Stimulated activated CD4-positive, alpha-beta T cell treated with anti-CD3 and anti-CD28 coated beads, Interleukin-4, amount 100 ng/mL, for 1 hour (primary cell): Measurements from ENCODE around the gene TLR8.
"Not testable (repeated sequence)": the region's sequence is repeated elsewhere in the genome, so short reads cannot be mapped to it uniquely, and the experiment has no call there.

Source experiments
- DNase-seq: peaks from one replicate; pipeline ENCODE4 v3.0.0-alpha.2; 2020

Gene TLR8

GRCh38 chrX:12947545-12948235, 41.3 kb downstream of the TLR8 start:
- DNase-seq = no peak

GRCh38 chrX:12948495-12948894, 42.1 kb downstream of the TLR8 start:
- no peak for DNase-seq

GRCh38 chrX:12949205-12949926, 42.9 kb downstream of the TLR8 start:
- DNase-seq = no peak

GRCh38 chrX:12949927-12950656, 43.7 kb downstream of the TLR8 start:
- DNase-seq = peak; percentile 75

GRCh38 chrX:12950851-12951594, 44.6 kb downstream of the TLR8 start:
- DNase-seq = peak; percentile 62

DNA sequence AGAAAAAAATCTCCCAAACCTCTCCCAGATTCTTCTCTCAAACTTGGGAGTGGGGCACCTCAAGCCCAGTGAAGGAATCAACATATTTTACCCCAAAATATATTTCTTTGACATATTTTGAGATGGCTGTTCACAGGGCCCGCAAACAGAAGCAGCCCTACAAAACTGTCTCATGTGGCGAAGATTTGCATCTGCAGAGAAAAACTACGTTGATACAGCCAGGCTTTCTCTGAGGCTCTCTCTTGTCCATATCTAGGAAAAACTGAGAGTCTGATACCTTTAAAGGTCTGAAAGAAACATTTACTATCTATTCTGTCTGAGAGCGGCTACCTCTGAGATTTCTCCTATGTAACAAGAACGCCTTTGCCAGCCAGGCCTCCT, 45.2 kb downstream of the TLR8 start:
- no peak for DNase-seq

- DNase-seq = no peak
These were observed 47.0 kb downstream of the TLR8 start for GRCh38 chrX:12953420-12953819.

DNA sequence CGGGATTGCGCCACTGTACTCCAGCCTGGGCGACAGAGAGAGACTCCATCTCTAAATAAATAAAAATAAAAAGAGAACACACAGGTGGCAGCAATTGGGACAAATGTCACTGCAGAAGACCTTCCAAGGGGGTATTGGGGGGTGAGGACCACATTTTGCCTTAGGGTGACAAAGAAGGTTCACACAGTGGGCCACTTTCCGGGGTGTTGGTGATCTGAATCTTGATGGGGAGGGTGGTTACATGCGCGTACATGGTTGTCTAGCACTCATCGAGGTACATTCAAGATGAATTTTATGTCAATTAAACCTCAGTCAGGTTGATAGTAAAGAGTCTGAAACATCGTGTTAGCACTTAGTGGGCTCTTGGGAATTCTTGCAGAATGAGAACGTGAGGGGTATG, 48.0 kb downstream of the TLR8 start:
- DNase-seq = no peak

DNA sequence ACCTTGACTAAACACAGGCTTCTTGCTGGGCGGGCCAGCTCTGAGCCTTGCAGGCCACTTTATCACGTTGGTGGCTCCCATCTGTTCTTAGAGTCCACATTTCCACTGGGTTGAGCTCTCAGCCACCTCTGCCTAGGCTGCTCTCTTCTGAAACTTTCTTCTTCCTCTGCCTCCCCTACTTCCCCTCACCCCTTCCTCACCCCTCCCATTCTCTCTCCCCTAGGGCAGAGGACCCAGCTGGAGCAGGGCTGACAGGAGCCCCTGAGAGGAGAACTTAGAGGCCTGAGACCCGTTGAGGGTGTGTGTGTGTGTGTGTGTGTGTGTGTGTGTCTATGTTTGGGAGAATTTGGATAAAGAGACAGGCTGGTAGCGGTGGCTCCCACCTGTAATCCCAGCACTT, 48.6 kb downstream of the TLR8 start:
- no peak for DNase-seq

GRCh38 chrX:12955882-12956703, 49.7 kb downstream of the TLR8 start:
- DNase-seq = peak; percentile 50

- DNase-seq = no peak
These were observed 50.5 kb downstream of the TLR8 start for GRCh38 chrX:12956704-12957534.

GRCh38 chrX:12958059-12958458, 51.6 kb downstream of the TLR8 start:
- no peak for DNase-seq

- DNase-seq = no peak
These were observed 52.0 kb downstream of the TLR8 start for GRCh38 chrX:12958461-12958860.

DNA sequence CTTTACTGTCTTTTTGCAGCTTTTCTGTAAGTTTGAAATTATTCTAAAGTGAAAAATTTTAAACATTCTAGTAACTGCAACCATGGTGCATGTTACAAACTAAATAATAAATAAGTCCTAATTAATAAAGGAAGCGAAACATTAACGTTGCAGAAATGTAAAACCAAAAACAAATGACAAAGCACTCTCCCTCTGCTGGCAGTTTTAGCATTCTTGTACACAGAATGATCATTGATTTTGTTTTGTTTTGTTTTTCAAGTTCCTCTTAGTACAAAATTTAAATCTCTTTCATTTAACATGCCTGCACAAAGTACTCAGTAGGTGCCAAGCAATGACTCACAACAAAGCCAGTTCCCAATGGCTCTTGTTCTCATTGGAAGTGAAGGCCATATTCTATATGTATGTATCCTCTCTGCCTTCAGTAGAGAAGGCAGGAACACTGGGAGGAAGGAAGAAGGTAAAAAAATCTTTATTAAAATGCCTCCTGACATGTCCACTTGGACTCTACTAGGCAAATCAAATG, 54.8 kb downstream of the TLR8 start:
- no peak for DNase-seq

DNA sequence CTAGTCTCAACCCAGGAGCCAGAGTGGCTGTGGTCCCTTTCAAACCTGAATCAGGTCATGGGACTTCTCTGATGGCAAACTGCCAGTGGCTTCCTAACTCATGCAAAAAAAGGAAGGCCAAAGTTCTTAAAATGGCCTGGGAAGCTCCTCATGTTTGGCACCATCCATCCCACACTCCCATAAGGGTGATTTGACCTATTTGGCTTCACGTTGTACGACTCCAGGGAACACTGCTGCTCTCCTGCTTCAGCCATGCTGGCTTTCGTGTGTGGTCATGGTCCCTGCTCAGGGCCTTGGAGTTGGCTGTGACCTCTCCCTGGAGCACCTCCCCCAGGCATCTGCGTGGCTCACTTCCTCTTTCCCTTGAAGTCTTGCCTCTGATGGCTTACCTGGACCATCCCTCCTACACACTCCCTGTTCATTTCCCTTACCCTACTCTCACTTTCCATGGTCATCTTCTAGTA, 55.7 kb downstream of the TLR8 start:
- no peak for DNase-seq

- not testable (repeated sequence) for DNase-seq
These were observed 56.9 kb downstream of the TLR8 start for GRCh38 chrX:12963210-12963850.

DNA sequence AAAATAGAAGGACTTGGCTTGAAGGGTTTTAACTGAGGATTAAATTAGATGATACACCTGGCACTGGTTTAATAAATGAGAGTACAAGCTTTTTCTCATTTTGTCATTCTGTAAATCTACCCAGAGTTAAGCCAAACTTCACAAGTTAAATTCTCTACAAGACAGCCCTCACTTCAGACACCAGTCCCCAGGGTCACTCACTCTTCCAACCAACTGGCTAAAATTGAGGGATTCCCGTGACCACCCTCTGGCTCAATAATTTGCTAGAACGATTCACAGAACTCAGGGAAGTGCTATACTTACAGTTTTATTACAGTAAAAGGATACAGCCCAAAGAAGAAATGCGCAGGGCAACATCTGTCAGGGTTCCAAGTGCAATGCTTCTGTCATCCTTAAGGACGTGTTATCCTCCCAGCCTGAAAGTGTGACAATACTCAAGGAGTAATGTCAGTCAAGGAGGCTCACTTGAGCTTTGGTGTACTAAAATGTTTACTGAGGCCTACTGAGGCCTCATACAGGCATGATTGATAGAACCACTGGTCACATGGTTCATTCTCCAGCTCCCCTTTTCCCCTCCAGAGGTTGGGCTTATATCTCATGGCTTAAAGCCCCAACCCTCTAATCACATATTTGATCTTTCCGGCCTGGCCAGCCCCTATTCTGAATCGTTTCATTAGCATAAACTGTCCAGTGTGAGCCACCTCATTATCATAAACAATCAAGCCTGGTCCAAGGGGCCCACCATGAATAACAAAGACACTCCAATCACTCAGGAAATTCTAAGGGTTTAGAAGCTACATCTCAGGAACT, 58.9 kb downstream of the TLR8 start:
- DNase-seq = no peak

- no peak for DNase-seq
These were observed 59.7 kb downstream of the TLR8 start for GRCh38 chrX:12966151-12966550.

GRCh38 chrX:12967711-12968465, 61.5 kb downstream of the TLR8 start:
- no peak for DNase-seq
